C4-2B (cell line): ENCODE measurements around the gene NSD1.

Experiments used
- CTCF ChIP-seq: fragments of 450-650 bp; conservative IDR thresholded peaks from 2 replicates; pipeline ENCODE4 v1.5.1; 2017; ENCODE audit warnings: mild to moderate bottlenecking
- ZFX ChIP-seq: fragments of 450-650 bp; IDR thresholded peaks from 2 replicates; pipeline ENCODE4 v1.6.1; 2017

DNA sequence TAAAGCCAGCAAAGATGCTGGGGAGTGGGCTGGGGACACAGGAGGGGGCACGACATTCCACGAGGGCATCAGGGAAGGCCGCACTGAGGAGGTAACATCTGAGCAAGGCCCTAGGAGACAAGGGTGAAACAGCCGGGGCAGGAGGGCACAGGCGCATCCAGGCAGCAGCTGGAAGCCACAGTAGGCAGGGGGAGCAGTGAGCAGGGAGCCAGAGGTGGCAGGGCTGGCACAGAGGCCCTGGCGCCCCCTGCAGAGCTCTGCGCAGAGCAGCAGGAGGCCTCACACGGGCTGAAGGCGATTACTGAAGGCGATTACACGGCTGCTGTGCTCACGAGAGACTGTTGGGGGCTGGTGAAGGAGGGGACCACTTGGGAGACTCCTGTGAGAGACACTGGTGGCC, 202.5 kb downstream of the NSD1 start:
- TF ChIP-seq CTCF = no peak
- no peak for TF ChIP-seq ZFX
